OCI-LY1 (cell line): ENCODE measurements around the gene CDKN1C.

Experiments
- EZH2 ChIP-seq: fragments of 200-600 bp; sonication (generic), shearing (Covaris generic); IDR thresholded peaks from 2 replicates; pipeline ENCODE4 v1.8.0; 2017; ENCODE audit warnings: borderline replicate concordance, mixed run types, mild to moderate bottlenecking, antibody characterized with exemption, low read length, moderate library complexity, mixed read lengths
- TF ChIP-seq, protein P1 (sequence below): fragments of 200-600 bp; sonication (generic), shearing (Covaris generic); IDR thresholded peaks from 2 replicates; pipeline ENCODE4 v1.5.1; 2017; ENCODE audit warnings: mild to moderate bottlenecking, antibody characterized with exemption, low read length, moderate library complexity, mixed read lengths

DNA sequence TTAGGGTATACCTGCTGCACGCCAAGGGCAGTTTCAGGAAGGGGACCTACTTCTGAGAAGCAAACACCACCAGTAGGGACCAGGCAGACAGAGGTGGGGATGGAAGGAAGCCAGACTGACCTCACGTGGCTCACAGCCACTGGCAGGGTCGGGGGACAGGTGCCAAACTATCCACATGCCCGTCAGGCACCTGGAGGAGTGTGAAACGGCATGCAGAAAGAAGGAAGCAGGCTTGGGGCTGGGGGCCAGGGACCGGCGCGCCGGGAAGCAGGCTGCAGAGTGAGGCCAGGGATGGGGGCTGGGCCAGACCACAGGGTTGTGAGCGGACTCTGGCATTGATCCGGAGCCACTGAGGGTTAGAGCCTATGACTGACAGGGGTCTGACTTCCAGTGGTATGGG lies 47.5 kb downstream of the CDKN1C start:
- TF ChIP-seq, protein P1, sequence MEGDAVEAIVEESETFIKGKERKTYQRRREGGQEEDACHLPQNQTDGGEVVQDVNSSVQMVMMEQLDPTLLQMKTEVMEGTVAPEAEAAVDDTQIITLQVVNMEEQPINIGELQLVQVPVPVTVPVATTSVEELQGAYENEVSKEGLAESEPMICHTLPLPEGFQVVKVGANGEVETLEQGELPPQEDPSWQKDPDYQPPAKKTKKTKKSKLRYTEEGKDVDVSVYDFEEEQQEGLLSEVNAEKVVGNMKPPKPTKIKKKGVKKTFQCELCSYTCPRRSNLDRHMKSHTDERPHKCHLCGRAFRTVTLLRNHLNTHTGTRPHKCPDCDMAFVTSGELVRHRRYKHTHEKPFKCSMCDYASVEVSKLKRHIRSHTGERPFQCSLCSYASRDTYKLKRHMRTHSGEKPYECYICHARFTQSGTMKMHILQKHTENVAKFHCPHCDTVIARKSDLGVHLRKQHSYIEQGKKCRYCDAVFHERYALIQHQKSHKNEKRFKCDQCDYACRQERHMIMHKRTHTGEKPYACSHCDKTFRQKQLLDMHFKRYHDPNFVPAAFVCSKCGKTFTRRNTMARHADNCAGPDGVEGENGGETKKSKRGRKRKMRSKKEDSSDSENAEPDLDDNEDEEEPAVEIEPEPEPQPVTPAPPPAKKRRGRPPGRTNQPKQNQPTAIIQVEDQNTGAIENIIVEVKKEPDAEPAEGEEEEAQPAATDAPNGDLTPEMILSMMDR, result no peak
- no peak for TF ChIP-seq EZH2
